HepG2 (cell line): ENCODE measurements around the gene ENDOD1. TPM values are rescaled to one million over a fixed set of nuclear protein-coding genes. Genes with fewer than 3 reads are reported as not detected.

Source experiments
- ETV6 ChIP-seq: sonication (generic); formaldehyde crosslinking; conservative IDR thresholded peaks from 2 replicates; pipeline ENCODE4 v1.4.0; 2020; ENCODE audit warnings: missing genetic modification reagents
- FUBP1 ChIP-seq: sonication (generic); formaldehyde crosslinking; IDR thresholded peaks from 2 replicates; pipeline ENCODE4 v1.5.1; 2020; ENCODE audit warnings: missing genetic modification reagents, mild to moderate bottlenecking, borderline replicate concordance
- GRHL1 ChIP-seq: sonication (generic); formaldehyde crosslinking; conservative IDR thresholded peaks from 2 replicates; pipeline ENCODE4 v1.8.0; 2022; ENCODE audit warnings: missing genetic modification reagents
- HINFP ChIP-seq: sonication (generic); formaldehyde crosslinking; IDR thresholded peaks from 2 replicates; pipeline ENCODE4 v1.4.0; 2020; ENCODE audit warnings: low read depth, mild to moderate bottlenecking, missing genetic modification reagents
- HMG20B ChIP-seq: conservative IDR thresholded peaks from 2 replicates; pipeline ENCODE4 v1.6.1; 2016; ENCODE audit warnings: missing genetic modification reagents, missing compliant biosample characterization
- HMGXB4 ChIP-seq, 2 experiments: sonication (generic) in 1 of 2; formaldehyde crosslinking in 1 of 2; IDR thresholded peaks; 2 replicates each; pipeline versions ENCODE4 v1.4.0 to v1.6.1; 2018 to 2020; ENCODE audit warnings: missing genetic modification reagents in 2 of 2, borderline replicate concordance in 1 of 2, low read depth in 1 of 2, mild to moderate bottlenecking in 1 of 2, missing biosample characterization in 1 of 2
- IKZF1 ChIP-seq: fragments of 450-650 bp; IDR thresholded peaks from 2 replicates; pipeline ENCODE4 v1.7.1; 2016
- KMT2A ChIP-seq: sonication (generic); formaldehyde crosslinking; IDR thresholded peaks from 2 replicates; pipeline ENCODE4 v1.4.0; 2020; ENCODE audit warnings: missing genetic modification reagents
- MNT ChIP-seq: fragments of 450-650 bp; IDR thresholded peaks from 2 replicates; pipeline ENCODE4 v1.6.1; 2016
- PAXIP1 ChIP-seq: sonication (generic); formaldehyde crosslinking; conservative IDR thresholded peaks from 2 replicates; pipeline ENCODE4 v1.4.0; 2020; ENCODE audit warnings: mild to moderate bottlenecking, missing genetic modification reagents, moderate library complexity
- U2AF1 ChIP-seq: fragments of 200-400 bp; formaldehyde crosslinking; optimal IDR thresholded peaks from 2 replicates; pipeline ENCODE3; 2017; ENCODE audit warnings: mild to moderate bottlenecking, low read depth, low read length
- YY1 ChIP-seq: IDR thresholded peaks from 2 replicates; pipeline ENCODE4 v1.6.1; 2011; ENCODE audit warnings: low read length, low read depth, moderate library complexity, mild to moderate bottlenecking; ENCODE audit not compliant: insufficient read depth, insufficient replicate concordance
- ZBTB46 ChIP-seq: sonication (generic); formaldehyde crosslinking; IDR thresholded peaks from 2 replicates; pipeline ENCODE4 v1.4.0; 2020; ENCODE audit warnings: mild to moderate bottlenecking, missing genetic modification reagents, borderline replicate concordance
- ZNF3 ChIP-seq: IDR thresholded peaks from 2 replicates; pipeline ENCODE4 v1.7.0; 2017; ENCODE audit warnings: inconsistent platforms
- ZNF468 ChIP-seq: sonication (generic); formaldehyde crosslinking; IDR thresholded peaks from 2 replicates; pipeline ENCODE4 v1.8.0; 2022; ENCODE audit warnings: mild to moderate bottlenecking, moderate library complexity, missing genetic modification reagents
- polyA plus RNA-seq, 8 experiments: library from polyadenylated mRNA; depleted of rRNA in 3 of 8; stranded (reverse) in 7 of 8; unstranded in 1 of 8; fragments of >200 nt; fragmentation: Illumina TruSeq in 4 of 8; extraction: Trizol in 4 of 8; gene quantifications; 2 replicates each; pipeline versions ENCODE4 v1.2.1 to v1.2.3, GENCODE V29; 2011 to 2016; ENCODE audit warnings: low read depth in 4 of 8, missing spikeins in 1 of 8, mixed read lengths in 1 of 8; ENCODE audit not compliant: insufficient read depth in 1 of 8
- total RNA-seq, 5 experiments: library from RNA; depleted of rRNA; stranded (reverse); fragments of >200 nt; fragmentation: Illumina TruSeq; extraction: Trizol; gene quantifications; 2 replicates each; pipeline ENCODE4 v1.2.3, GENCODE V29; 2016; ENCODE audit warnings: low read depth in 1 of 5

The ENDOD1 gene
- total and polyA plus RNA-seq, 2 of the 13 experiments (the other 11 are each of a cell fraction or from before 2014, with no cell fraction given) = 2.0 to 6.8 TPM

- no peak for TF ChIP-seq HMG20B (CRISPR knock-in tag)
- no peak for TF ChIP-seq ZBTB46
- 0 out of 2 replicates have a peak, but pooled peaks have one; percentile 35 for TF ChIP-seq KMT2A (CRISPR knock-in tag)
- TF ChIP-seq ZNF3 = peak; percentile 84; the same call in 1 of the 2 replicates
- TF ChIP-seq HINFP (CRISPR knock-in tag) = no peak
- TF ChIP-seq YY1 = no peak
- TF ChIP-seq ZNF468 (CRISPR knock-in tag) = no peak
- TF ChIP-seq IKZF1 = no peak
- TF ChIP-seq ETV6 (CRISPR knock-in tag) = no peak
- TF ChIP-seq GRHL1 = no peak
- TF ChIP-seq U2AF1 = no peak
- TF ChIP-seq HMGXB4 (CRISPR knock-in tag; IDR thresholded peaks at IDR 0.05; ENCODE audit: borderline replicate concordance in 1 of 2, low read depth in 1 of 2) = no peak
- TF ChIP-seq MNT = peak; percentile 62
- TF ChIP-seq FUBP1 (CRISPR knock-in tag) = no peak
- no peak for TF ChIP-seq PAXIP1
These were observed 21.1 kb upstream of the ENDOD1 start (continued) for GRCh38 chr11:95068549-95068948.
